Measurements from ENCODE around the gene KIRREL1. TPM values are rescaled to one million over a fixed set of nuclear protein-coding genes. Genes with fewer than 3 reads are reported as not detected.

KIRREL1 gene
- total RNA-seq, 2 donors from 2014 or later: 5.8 to 12.8 TPM

DNA sequence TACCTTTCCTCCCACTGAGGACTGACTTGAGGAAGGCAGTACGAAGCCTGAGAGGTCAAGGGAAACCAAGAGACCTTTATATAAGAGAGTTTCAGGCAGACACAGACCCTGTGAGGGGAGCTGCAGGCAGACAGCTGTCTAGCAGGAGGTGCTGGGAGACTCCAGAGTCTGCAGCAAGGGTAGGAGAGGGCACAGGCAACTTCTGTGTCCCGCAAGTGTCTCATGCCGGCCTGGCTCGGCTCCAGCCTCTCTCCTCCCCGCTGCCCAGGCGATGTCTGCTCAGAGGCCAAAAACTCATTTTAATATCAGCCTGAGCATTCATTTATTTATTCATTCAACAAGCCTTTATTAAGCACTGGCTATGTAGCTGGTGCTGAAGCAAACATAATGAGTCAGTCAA, 83.0 kb downstream of the KIRREL1 start:
- TF ChIP-seq, protein P1, sequence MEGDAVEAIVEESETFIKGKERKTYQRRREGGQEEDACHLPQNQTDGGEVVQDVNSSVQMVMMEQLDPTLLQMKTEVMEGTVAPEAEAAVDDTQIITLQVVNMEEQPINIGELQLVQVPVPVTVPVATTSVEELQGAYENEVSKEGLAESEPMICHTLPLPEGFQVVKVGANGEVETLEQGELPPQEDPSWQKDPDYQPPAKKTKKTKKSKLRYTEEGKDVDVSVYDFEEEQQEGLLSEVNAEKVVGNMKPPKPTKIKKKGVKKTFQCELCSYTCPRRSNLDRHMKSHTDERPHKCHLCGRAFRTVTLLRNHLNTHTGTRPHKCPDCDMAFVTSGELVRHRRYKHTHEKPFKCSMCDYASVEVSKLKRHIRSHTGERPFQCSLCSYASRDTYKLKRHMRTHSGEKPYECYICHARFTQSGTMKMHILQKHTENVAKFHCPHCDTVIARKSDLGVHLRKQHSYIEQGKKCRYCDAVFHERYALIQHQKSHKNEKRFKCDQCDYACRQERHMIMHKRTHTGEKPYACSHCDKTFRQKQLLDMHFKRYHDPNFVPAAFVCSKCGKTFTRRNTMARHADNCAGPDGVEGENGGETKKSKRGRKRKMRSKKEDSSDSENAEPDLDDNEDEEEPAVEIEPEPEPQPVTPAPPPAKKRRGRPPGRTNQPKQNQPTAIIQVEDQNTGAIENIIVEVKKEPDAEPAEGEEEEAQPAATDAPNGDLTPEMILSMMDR (IDR thresholded peaks at IDR 0.05): no peak
- Histone ChIP-seq H3K4me1 (no peaks in the 10 kb centered on the region), H3K27me3 (no peaks in the 10 kb centered on the region), H3K9ac (ENCODE audit: low read depth in 2 of 2, low read length in 2 of 2) (no peak overlapping the region), H3K36me3 (no peaks in the 10 kb centered on the region), H3K27ac (no peak overlapping the region), H3K9me3 (no peaks in the 10 kb centered on the region), H3K4me3 (no peak overlapping the region)
- intact Hi-C loops (cut with DNase I): no loop called here
- no peak for DNase-seq

DNA sequence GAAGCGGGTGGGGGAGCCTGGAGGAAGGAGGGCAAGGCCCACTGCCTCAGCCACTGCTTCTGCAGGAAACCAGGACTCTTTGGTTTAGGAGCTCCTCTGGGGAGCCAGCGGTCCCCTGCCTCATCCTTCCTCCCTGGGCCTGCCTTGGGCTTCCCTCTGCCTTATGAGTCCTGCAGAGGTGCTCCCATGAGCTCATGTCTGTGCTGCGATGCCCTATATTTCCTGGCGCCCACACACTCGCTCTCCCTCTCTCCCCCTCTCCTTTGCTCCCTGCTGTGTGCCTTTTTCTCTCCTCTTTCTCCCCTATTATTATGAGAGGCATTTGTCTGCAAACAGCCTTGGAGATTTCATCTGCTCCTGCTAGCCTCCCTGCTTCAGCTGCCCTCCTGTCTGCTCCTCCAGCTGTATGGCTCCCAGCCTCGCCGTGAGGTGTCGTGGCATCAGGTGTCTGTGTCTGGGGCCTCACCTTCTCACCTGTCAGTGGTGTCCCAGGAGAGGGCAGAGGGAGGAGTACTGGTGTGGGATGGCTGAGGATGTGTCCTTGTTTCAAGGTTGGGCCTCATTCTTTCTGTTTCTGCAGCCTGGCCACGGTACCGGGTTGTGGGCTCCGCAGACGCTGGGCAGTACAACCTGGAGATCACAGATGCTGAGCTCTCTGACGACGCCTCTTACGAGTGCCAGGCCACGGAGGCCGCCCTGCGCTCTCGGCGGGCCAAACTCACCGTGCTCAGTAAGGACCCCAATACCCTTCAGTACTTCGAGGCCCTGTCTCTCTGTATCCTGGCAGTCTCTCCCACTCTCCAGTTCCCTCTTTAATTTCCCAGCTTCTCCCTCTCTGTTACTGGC, 84.2 kb downstream of the KIRREL1 start:
- intact Hi-C loops (cut with DNase I): no loop called here
- no peak overlapping the region for H3K9ac ChIP-seq (ENCODE audit: low read depth in 2 of 2, low read length in 2 of 2)
- H3K27ac ChIP-seq: no peak overlapping the region
- no peaks in the 10 kb centered on the region for H3K9me3 ChIP-seq
- TF ChIP-seq, protein P1 (IDR thresholded peaks at IDR 0.05): no peak
- H3K36me3 ChIP-seq: no peaks in the 10 kb centered on the region
- no peak overlapping the region for H3K4me3 ChIP-seq
- no peaks in the 10 kb centered on the region for H3K4me1 ChIP-seq
- no peaks in the 10 kb centered on the region for H3K27me3 ChIP-seq
- no peak for DNase-seq

DNA sequence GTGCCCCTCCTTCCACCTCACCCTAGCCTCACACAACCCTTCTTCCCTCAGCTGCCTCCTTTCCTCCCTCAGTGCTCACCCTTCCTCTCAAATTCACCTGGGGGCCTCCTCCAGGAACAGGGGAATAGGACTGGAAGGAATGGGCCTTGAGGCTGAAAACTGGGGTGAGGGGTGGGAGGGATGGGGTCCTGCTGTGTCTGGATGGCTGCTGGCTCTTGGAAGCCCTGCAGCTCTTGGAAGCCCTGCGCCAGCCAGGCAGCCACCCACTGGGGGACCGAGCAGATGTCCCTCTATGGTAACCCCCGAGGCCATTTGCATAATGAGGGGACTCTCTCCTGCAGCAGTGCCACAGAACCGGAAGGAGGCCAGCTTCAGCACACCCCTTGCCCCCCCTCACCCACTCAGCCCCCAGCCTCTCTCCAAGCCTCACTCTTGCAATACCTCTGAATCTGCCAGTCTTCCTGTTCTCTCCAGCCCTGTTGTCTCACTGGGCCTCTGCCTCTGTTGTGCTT, 85.2 kb downstream of the KIRREL1 start:
- no peak overlapping the region for H3K27ac ChIP-seq
- no peak overlapping the region for H3K9ac ChIP-seq (ENCODE audit: low read depth in 2 of 2, low read length in 2 of 2)
- no peaks in the 10 kb centered on the region for H3K27me3 ChIP-seq
- TF ChIP-seq, protein P1 (IDR thresholded peaks at IDR 0.05): no peak
- DNase-seq: no peak
- intact Hi-C loops (cut with DNase I): no loop called here
- no peaks in the 10 kb centered on the region for H3K9me3 ChIP-seq
- H3K4me1 ChIP-seq: no peaks in the 10 kb centered on the region
- H3K36me3 ChIP-seq: no peaks in the 10 kb centered on the region
- no peak overlapping the region for H3K4me3 ChIP-seq

DNA sequence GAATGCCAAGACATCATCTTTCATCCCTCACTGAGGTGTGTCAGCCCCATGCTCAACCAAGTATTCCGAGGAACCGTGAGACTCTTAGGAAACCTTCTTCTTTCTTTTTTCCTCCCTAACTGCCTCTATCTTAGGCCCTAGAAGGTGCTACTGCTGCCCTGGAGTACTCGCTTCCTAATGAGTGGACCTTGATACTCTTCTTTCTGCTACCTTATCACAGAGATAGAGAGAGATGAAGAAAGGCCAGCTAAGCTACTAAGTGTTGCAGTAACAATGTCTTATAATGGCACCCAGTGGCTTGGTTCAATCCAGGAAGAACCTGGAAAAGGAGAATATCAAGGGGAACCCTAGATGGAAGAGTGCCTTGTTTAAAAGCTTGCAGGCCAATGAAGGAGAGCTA, 86.6 kb downstream of the KIRREL1 start:
- Histone ChIP-seq H3K27me3 (no peaks in the 10 kb centered on the region), H3K9me3 (no peaks in the 10 kb centered on the region), H3K4me1 (no peaks in the 10 kb centered on the region), H3K36me3 (no peaks in the 10 kb centered on the region), H3K27ac (no peak overlapping the region), H3K9ac (ENCODE audit: low read depth in 2 of 2, low read length in 2 of 2) (no peak overlapping the region), H3K4me3 (no peak overlapping the region)
- TF ChIP-seq, protein P1 (IDR thresholded peaks at IDR 0.05): no peak
- intact Hi-C loops (cut with DNase I): no loop called here
- no peak for DNase-seq

DNA sequence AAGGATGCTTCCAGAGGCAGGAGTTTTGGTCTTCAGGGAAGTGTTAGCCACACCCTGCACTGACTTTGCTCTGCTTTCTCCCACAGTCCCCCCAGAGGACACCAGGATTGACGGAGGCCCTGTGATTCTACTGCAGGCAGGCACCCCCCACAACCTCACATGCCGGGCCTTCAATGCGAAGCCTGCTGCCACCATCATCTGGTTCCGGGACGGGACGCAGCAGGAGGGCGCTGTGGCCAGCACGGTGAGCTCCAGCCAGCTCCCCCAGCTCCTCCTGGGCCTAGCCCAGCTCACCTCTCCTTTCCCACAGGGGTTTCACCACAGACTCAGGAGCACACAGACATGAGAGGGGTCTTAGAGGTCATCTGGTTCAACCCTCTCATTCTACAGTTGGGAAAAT, 90.9 kb downstream of the KIRREL1 start:
- Histone ChIP-seq H3K4me3 (no peak overlapping the region), H3K36me3 (no peaks in the 10 kb centered on the region), H3K4me1 (no peaks in the 10 kb centered on the region), H3K27me3 (no peaks in the 10 kb centered on the region), H3K9ac (ENCODE audit: low read depth in 2 of 2, low read length in 2 of 2) (no peak overlapping the region), H3K9me3 (no peaks in the 10 kb centered on the region), H3K27ac (no peak overlapping the region)
- no peak for DNase-seq
- intact Hi-C loops (cut with DNase I): no loop called here
- TF ChIP-seq, protein P1 (IDR thresholded peaks at IDR 0.05): no peak

All from colonic mucosa (tissue), 4 donors.